Calu3 (cell line): ENCODE data around the gene MRPL46. TPM values are rescaled to one million over a fixed set of nuclear protein-coding genes. Genes with fewer than 3 reads are reported as not detected.

Experiments used
- BruUV-seq: library from RNA; stranded (reverse); fragments of 400-500 nt; replicated peaks from 2 replicates; lab custom pipeline; 2021; lab: Mats Ljungman, UMichigan
- CTCF ChIA-PET: fragments of 300-600 bp; sonication (Branson Sonifier 250); formaldehyde crosslinking; loops from one replicate; lab custom pipeline; 2022; ENCODE audit warnings: antibody characterized with exemption; lab: Charles Lee
- DNase-seq: peaks from one replicate; pipeline ENCODE4 v3.0.0; 2022
- H3K27ac Mint-ChIP-seq: one replicate; pipeline ENCODE4 v1.8.0; 2022; ENCODE audit warnings: mixed read lengths; ENCODE audit not compliant: unreplicated experiment
- H3K27me3 Mint-ChIP-seq: one replicate; pipeline ENCODE4 v1.8.0; 2022; ENCODE audit warnings: mixed read lengths; ENCODE audit not compliant: unreplicated experiment
- H3K36me3 Mint-ChIP-seq: one replicate; pipeline ENCODE4 v1.8.0; 2022; ENCODE audit warnings: mild to moderate bottlenecking, moderate library complexity, mixed read lengths; ENCODE audit not compliant: insufficient read depth, unreplicated experiment
- H3K4me1 Mint-ChIP-seq: one replicate; pipeline ENCODE4 v1.8.0; 2022; ENCODE audit warnings: mild to moderate bottlenecking, low read depth, mixed read lengths; ENCODE audit not compliant: unreplicated experiment
- H3K4me3 Mint-ChIP-seq: one replicate; pipeline ENCODE4 v1.8.0; 2022; ENCODE audit warnings: mild to moderate bottlenecking, low read depth, moderate library complexity, mixed read lengths; ENCODE audit not compliant: unreplicated experiment
- H3K9me3 Mint-ChIP-seq: one replicate; pipeline ENCODE4 v1.8.0; 2022; ENCODE audit warnings: low read depth, mixed read lengths; ENCODE audit not compliant: unreplicated experiment
- intact Hi-C: fragments of 100-400 bp; cut with micrococcal nuclease; formaldehyde crosslinking; loops from one replicate; pipeline ENCODE4 v1.10.0; 2022; ENCODE audit not compliant: unreplicated experiment
- total RNA-seq: library from RNA; stranded (reverse); gene quantifications from 2 replicates; pipeline ENCODE4 v1.2.3, GENCODE V29; 2022
- TF ChIP-seq, protein P1 (sequence below): fragments of 200-600 bp; IDR thresholded peaks from one replicate; pipeline ENCODE4 v1.8.0; 2022; ENCODE audit warnings: antibody characterized with exemption; ENCODE audit not compliant: unreplicated experiment

Gene MRPL46
- total RNA-seq, 1 experiment from 2014 or later: 47.6 TPM

DNA sequence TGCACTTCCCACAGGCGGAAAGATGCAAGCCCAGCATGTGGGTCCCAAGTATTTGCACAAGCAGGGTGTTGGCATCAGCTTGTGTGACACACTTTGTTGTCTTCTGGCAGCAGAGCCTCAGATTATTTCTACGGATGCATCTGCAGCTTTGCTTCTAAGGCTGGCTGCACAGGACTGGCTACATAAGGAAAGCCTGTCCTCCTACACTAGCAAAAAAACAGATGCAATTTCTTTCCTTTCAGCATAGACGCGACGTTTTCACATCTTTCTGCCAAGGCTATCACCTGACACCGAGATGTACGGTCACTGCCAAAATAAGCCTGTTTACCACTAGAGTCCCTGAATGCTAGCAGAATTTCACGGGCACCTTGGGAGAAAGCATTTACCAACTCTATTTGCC is 13.8 kb upstream of the MRPL46 start:
- Mint-ChIP-seq H3K27ac (no peak overlapping the region), H3K4me1 (no peaks in the 10 kb centered on the region), H3K9me3 (no peaks in the 10 kb centered on the region), H3K4me3 (no peak overlapping the region), H3K27me3 (no peaks in the 10 kb centered on the region), H3K36me3 (no peaks in the 10 kb centered on the region)
- TF ChIP-seq, protein P1, sequence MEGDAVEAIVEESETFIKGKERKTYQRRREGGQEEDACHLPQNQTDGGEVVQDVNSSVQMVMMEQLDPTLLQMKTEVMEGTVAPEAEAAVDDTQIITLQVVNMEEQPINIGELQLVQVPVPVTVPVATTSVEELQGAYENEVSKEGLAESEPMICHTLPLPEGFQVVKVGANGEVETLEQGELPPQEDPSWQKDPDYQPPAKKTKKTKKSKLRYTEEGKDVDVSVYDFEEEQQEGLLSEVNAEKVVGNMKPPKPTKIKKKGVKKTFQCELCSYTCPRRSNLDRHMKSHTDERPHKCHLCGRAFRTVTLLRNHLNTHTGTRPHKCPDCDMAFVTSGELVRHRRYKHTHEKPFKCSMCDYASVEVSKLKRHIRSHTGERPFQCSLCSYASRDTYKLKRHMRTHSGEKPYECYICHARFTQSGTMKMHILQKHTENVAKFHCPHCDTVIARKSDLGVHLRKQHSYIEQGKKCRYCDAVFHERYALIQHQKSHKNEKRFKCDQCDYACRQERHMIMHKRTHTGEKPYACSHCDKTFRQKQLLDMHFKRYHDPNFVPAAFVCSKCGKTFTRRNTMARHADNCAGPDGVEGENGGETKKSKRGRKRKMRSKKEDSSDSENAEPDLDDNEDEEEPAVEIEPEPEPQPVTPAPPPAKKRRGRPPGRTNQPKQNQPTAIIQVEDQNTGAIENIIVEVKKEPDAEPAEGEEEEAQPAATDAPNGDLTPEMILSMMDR: no peak
- intact Hi-C loops: no loop called here
- DNase-seq: no peak
- CTCF ChIA-PET: no interaction called here
- BruUV-seq: no TSS peak

DNA sequence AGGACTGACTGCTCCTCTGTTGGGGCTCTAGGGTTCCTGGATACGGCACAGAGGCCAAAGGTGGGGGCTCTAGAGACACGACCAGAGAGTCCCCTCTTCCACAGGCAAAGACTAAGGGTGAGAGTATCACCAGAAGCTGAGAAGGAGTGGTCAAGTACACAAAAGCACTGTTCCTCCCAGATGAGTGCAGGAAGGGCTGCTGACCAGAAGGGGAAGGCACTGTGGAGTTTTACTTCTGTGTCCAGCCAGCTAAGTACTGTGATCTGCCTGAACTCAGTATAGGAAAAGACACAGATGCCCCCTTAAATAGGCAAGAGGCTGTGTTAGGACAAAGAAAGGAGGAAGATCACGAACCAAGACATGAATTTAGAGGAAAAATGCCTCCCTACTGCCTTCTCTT is 12.0 kb upstream of the MRPL46 start:
- Mint-ChIP-seq H3K27me3 (no peaks in the 10 kb centered on the region), H3K4me1 (no peaks in the 10 kb centered on the region), H3K9me3 (no peaks in the 10 kb centered on the region), H3K27ac (no peak overlapping the region), H3K4me3 (no peak overlapping the region), H3K36me3 (no peaks in the 10 kb centered on the region)
- no peak for DNase-seq
- intact Hi-C loops: loop anchor here (5.0 kb wide), 2 partner anchors 223 to 353 kb away; no protein-coding TSS in a partner anchor
- BruUV-seq: no TSS peak
- TF ChIP-seq, protein P1: no peak
- CTCF ChIA-PET: interaction anchor here (1.1 kb wide), 1 partner anchor 9 kb away, joined by 3 read pairs; no protein-coding TSS in a partner anchor

- no TSS peak for BruUV-seq
- intact Hi-C loops: loop anchor here (5.0 kb wide), 2 partner anchors 224 to 354 kb away; no protein-coding TSS in a partner anchor
- no peaks in the 10 kb centered on the region for H3K27me3 Mint-ChIP-seq
- no peak for DNase-seq
- no peak overlapping the region for H3K27ac Mint-ChIP-seq
- no peak overlapping the region for H3K4me3 Mint-ChIP-seq
- peaks cover 6% of the 10 kb centered on the region for H3K36me3 Mint-ChIP-seq
- CTCF ChIA-PET: no interaction called here
- TF ChIP-seq, protein P1: no peak
- no peaks in the 10 kb centered on the region for H3K4me1 Mint-ChIP-seq
- H3K9me3 Mint-ChIP-seq: no peaks in the 10 kb centered on the region
Observed at GRCh38 chr15:88477904-88478303, 10.7 kb upstream of the MRPL46 start.

DNA sequence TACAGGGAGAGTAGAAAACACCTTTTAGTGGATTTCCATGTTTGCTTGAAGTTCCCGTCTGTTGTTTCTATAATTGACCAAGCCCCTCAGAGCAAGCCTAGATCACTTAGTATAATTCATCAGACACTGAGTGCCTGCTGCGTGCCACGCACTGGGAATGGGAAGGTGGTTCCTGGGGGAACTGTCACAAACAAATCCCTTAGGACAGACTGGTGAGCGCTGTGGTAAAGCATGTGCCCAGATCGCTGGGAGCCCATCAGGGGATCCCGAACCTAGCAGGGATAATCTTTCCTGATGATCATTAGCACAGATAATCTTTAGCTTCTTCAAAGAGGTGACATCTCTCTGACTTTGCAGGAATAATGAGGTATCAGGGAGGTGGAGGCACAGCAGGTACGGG is 9.9 kb upstream of the MRPL46 start:
- CTCF ChIA-PET: interaction anchor here (0.8 to 1.0 kb wide), 2 partner anchors 10 to 137 kb away, joined by 3 to 5 read pairs; partner anchors contain the start of genes MRPL46 and MRPS11
- peaks cover 6% of the 10 kb centered on the region for H3K36me3 Mint-ChIP-seq
- H3K27ac Mint-ChIP-seq: no peak overlapping the region
- no peaks in the 10 kb centered on the region for H3K9me3 Mint-ChIP-seq
- no peaks in the 10 kb centered on the region for H3K4me1 Mint-ChIP-seq
- no peaks in the 10 kb centered on the region for H3K27me3 Mint-ChIP-seq
- H3K4me3 Mint-ChIP-seq: no peak overlapping the region
- intact Hi-C loops: loop anchor here (5.0 kb wide), 2 partner anchors 225 to 355 kb away; no protein-coding TSS in a partner anchor
- TF ChIP-seq, protein P1: no peak
- no peak for DNase-seq
- BruUV-seq: no TSS peak
